Epithelial cell of esophagus (primary cell): ENCODE results near the gene EWSR1.

Source experiments
- DNase-seq: peaks from one replicate; pipeline ENCODE4 v3.0.0; 2010; ENCODE audit warnings: low read depth
- H3K4me3 ChIP-seq: 2 replicates; pipeline ENCODE4 v1.5.1; 2011; ENCODE audit warnings: mild to moderate bottlenecking, low read length, control low read depth
- CTCF ChIP-seq: IDR thresholded peaks from 2 replicates; pipeline ENCODE4 v1.5.1; 2011; ENCODE audit warnings: low read depth, mild to moderate bottlenecking, low read length, control low read depth, inconsistent platforms; ENCODE audit not compliant: insufficient read depth; ENCODE audit errors: missing control alignments

The EWSR1 gene

GRCh38 chr22:29253561-29254285, 14.3 kb upstream of the EWSR1 start:
- peak; percentile 57 for DNase-seq
- H3K4me3 ChIP-seq = no peak overlapping the region
- TF ChIP-seq CTCF = no peak

GRCh38 chr22:29254286-29254660, 13.8 kb upstream of the EWSR1 start:
- no peak for TF ChIP-seq CTCF
- no peak for DNase-seq

GRCh38 chr22:29255064-29255621, 12.9 kb upstream of the EWSR1 start:
- no peak for TF ChIP-seq CTCF
- DNase-seq = no peak
- H3K4me3 ChIP-seq = no peak overlapping the region

More at GRCh38 chr22:29254286-29254660, 13.8 kb upstream of the EWSR1 start:
- H3K4me3 ChIP-seq = no peak overlapping the region

GRCh38 chr22:29256606-29257325, 11.3 kb upstream of the EWSR1 start:
- no peak for TF ChIP-seq CTCF
- DNase-seq = no peak
- H3K4me3 ChIP-seq = no peak overlapping the region

- H3K4me3 ChIP-seq = no peak overlapping the region
- DNase-seq = no peak
- no peak for TF ChIP-seq CTCF
Measured at GRCh38 chr22:29257751-29258181, 10.3 kb upstream of the EWSR1 start.

GRCh38 chr22:29258407-29259252, 9.4 kb upstream of the EWSR1 start:
- TF ChIP-seq CTCF = no peak
- DNase-seq = no peak

More at GRCh38 chr22:29258407-29259252, 9.4 kb upstream of the EWSR1 start:
- H3K4me3 ChIP-seq = no peak overlapping the region
